SH-SY5Y (cell line): ENCODE results near the gene ATP9B.

Source experiments
- GATA2 ChIP-seq: IDR thresholded peaks from 2 replicates; pipeline ENCODE4 v1.6.1; 2011; ENCODE audit warnings: mild to moderate bottlenecking, low read depth, low read length
- GATA3 ChIP-seq: IDR thresholded peaks from 2 replicates; pipeline ENCODE4 v1.6.1; 2011; ENCODE audit warnings: low read depth, mild to moderate bottlenecking, low read length, moderate library complexity

Gene ATP9B

GRCh38 chr18:79400591-79401381 is 331.6 kb downstream of the ATP9B start:
- TF ChIP-seq GATA3 (no peak), GATA2 (no peak)

- no peak for TF ChIP-seq GATA3
- TF ChIP-seq GATA2: no peak
Measured at GRCh38 chr18:79401494-79402208, 332.5 kb downstream of the ATP9B start.

- TF ChIP-seq GATA3 (no peak), GATA2 (no peak)
Measured at GRCh38 chr18:79402209-79402576, 333.0 kb downstream of the ATP9B start.

- TF ChIP-seq GATA2: no peak
- no peak for TF ChIP-seq GATA3
Measured at GRCh38 chr18:79402977-79403722, 334.0 kb downstream of the ATP9B start.

GRCh38 chr18:79403723-79404566 is 334.8 kb downstream of the ATP9B start:
- TF ChIP-seq GATA3 (no peak), GATA2 (no peak)

- TF ChIP-seq GATA2 (no peak), GATA3 (no peak)
Measured at GRCh38 chr18:79404567-79404910, 335.3 kb downstream of the ATP9B start.

- TF ChIP-seq GATA2 (no peak), GATA3 (no peak)
Measured at GRCh38 chr18:79405019-79405780, 336.0 kb downstream of the ATP9B start.

GRCh38 chr18:79405781-79406575 is 336.8 kb downstream of the ATP9B start:
- TF ChIP-seq GATA2: no peak
- TF ChIP-seq GATA3: no peak

- TF ChIP-seq GATA2 (no peak), GATA3 (no peak)
Measured at GRCh38 chr18:79406708-79407107, 337.5 kb downstream of the ATP9B start.

GRCh38 chr18:79409313-79409712 is 340.1 kb downstream of the ATP9B start:
- no peak for TF ChIP-seq GATA3
- no peak for TF ChIP-seq GATA2

- TF ChIP-seq GATA3 (no peak), GATA2 (no peak)
Measured at GRCh38 chr18:79410171-79410641, 341.0 kb downstream of the ATP9B start.

- TF ChIP-seq GATA2: no peak
- TF ChIP-seq GATA3: no peak
Measured at GRCh38 chr18:79410731-79411613, 341.8 kb downstream of the ATP9B start.
